EH (cell line): ENCODE measurements around the gene SLAMF7.
"Not testable (repeated sequence)": the region's sequence is repeated elsewhere in the genome, so short reads cannot be mapped to it uniquely, and the experiment has no call there.

Source experiments
- DNase-seq: peaks from one replicate; pipeline ENCODE4 v3.0.0-alpha.2; 2015; ENCODE audit warnings: low read depth

Gene SLAMF7

DNA sequence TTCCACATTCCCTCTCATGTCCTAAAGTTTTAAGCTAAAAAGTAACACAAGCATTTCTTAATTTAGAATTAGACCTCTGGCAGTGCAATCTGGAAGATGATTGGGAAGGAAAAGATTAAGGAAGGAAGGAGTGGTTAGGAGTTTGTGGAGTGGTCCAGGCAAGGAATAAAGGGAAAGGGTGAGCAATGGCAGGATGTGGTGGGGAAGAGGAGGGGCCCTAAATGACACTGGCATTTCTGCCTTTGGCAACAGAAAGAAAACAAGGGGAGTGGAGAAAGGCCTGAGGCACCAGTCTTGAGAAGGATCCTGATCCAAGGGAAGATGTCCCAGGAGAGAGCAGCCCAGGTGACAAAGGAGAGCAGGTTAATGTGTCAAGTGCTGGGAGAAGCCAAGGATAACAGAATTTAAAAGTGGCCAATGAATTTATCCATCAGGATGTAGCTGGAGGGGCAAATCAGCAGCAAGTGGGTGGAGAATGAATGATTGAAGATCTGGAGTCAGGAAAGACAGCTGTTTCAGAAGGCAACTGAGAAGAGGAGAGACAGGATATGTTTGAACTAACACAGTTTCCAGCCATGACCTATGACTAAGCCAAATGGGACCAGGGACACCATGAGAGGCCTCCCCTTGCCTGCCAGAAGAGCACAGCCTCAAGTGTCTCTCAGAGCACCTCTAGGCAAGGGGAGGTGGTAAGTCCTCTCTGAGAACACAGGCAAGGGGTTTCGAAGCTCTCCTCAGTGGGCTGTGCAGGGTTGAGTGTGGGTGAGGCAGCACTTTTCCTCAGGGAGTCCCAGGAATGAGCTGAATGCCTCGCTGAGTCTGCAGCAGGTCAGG is 36.1 kb downstream of the SLAMF7 start:
- no peak for DNase-seq

DNA sequence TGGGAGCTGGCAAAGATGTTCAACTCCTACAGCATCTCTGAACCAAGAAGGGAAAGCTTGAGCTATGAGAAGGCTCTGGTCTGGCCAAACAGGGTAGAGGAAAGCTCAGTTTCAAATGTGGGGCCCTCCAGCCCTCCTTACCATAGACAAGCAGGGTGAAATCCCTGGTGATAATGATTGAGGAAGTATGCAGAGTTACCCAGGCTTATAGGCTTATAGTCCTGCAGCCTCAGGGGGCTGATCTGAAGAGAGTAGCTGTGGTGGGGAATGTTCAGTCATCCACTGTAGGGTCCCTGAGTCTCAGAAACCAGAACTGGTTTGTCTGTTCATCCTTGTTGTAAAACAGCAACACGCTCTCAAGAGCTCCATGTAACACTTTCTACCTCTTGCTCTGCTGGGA is 37.1 kb downstream of the SLAMF7 start:
- no peak for DNase-seq

DNA sequence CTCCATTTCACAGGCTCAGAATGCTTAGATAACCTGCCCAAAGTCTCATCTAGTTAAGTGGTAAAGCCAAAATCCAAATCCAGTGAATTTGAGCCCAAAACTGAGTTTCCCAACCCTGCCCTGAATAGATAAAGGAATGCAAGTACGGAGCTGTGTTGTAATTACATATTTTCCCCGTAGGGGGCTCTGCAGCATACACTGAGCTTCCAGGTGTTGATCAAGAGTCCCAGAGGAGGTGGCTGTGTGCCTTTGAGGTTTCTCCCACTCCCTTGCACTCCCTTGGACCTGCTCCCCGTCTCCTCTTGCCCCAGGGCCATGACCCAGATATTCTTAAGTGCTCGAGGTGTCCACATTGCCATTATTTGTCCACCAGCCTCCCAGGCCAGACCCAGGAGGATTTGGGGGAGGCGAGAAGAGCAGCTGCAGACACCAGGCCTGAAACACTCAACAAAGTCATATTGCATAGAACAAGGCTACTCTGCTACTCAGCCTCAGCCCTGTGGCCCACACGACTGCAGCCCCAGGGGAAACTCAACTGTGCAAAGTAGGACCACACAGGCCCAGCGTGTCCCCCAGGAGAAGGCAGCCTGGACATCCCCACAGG is 38.5 kb downstream of the SLAMF7 start:
- DNase-seq = peak; percentile 15

DNA sequence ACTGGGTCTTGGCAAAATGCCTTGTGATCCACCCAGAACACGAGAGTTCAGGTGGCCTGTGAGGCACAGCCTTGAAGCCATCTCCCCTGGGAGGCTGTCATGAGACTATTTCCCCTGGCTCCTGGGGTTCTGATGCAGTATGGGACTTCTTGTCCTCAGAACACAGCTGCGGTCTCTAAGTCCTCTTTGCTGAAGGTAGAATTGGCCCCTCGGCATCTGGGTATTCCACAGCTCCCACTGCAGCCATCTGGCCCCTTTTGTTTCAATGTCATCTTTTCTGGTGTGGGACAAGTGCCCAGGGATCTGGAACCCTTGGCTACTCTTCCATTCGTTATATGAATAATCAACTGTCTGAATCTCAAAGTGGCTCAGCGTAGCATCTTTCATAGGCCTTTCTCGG is 39.9 kb downstream of the SLAMF7 start:
- no peak for DNase-seq

DNA sequence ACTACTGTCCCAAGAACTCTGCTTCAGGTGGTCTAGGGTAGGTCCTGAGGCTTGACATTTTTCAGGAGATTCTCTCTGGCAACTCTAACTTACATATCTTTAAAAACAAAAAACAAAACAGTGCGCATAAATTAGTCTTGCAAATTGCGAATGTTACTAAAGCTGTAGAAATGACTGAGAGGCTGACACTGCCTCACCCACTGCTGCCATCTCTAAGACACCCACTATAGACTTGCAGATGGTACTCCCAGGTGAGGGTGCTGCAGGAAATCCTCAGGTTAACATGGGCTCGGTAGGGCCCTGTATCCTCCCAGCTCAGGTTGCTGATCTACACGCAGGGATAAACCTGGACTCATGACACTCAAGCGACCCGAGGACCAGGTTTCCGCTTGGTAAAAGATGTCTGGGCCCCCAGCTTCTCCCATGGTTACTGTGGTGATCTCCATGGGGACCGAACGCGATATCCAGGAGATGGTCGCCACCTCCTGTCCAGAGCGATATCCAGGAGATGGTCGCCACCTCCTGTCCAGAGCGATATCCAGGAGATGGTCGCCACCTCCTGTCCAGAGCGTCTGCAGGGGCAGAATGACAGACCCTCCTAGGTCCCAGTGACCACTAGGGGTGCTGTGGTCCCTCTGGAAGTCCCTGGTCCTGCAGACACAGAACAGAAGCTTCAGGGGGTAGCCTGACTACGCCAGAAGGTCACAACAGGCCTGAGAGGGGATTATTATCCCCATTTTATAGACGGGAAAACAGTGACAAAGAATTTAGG is 40.8 kb downstream of the SLAMF7 start:
- peak; percentile 13 for DNase-seq

DNA sequence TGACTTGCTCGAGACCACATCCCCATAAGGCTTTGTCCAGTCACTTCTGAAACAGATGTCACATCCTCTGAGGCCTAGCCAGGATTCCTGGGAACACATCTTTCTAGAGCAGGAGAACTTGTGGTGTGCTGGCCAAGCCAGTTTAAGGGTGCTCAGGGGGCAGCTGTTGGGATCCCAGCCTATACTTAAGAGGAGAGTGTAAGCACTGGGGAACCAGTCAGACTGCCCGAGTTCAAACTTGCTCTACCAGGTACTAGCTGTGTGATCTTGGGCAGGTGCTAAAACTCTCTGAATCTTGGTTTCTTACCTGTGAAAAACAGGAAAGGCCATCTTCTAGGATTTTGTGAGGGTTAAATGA is 41.3 kb downstream of the SLAMF7 start:
- DNase-seq = no peak

DNA sequence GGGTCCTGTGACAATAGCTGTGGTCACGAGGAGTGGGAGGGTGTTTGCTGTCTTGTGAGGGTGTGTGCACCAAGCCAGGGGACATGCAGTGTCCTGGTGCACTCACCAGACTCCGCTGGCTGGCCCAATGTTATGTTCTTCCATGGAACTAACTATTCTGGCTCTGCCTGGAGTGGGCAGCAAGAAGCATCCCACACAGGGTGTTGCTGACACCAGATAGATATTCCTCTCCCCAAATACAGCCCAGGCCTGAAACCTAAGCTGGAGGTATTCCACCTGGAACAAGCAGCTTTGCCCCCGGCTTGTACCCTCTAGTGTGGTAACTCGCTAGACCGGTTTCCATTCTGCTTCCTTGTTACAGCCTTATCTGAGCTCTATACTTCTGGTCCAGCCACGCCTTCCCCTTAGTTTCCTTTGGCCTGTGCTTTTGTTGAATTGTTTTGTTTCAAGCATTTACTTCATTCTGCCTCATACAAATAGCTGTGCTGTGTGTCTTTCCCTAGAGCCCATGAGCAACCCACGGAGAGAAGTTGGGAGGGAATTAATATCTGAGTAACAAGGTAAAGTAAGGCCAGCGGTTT is 42.2 kb downstream of the SLAMF7 start:
- no peak for DNase-seq

DNA sequence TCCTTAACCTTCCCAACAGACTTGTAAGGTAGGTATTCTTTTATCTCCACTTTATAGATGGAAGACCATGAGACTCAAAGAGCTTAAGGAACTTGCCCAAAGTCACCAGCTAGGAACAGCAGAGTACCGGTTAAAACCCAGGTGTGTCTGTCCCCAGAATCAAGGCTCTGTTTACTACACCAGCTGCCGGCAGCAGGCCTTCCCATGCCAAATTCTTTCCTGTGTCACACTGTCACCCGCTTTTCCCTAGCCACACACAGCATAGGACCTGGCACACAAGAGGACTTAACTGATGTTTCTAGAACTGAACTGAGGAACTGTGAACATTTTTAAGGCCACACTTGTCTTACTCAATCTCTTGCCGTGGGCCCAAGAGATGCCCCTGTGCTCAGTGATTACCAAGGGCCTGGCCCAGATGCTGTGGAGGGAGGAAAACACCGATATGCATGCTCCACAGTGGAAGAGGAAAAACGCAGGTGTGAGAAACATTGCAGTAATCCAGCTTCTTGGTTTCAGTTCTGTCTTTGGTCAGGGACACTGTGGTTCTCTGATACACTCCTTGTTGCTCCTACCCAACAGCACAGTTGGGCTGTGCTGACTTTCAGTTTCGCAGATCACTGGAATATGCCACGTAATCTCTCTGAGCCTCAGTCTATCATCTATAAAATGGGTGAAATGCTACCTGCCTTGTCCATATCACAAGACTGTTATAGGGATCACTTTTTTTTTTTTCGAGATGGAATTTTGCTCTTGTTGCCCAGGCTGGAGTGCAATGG is 43.1 kb downstream of the SLAMF7 start:
- DNase-seq = no peak

DNA sequence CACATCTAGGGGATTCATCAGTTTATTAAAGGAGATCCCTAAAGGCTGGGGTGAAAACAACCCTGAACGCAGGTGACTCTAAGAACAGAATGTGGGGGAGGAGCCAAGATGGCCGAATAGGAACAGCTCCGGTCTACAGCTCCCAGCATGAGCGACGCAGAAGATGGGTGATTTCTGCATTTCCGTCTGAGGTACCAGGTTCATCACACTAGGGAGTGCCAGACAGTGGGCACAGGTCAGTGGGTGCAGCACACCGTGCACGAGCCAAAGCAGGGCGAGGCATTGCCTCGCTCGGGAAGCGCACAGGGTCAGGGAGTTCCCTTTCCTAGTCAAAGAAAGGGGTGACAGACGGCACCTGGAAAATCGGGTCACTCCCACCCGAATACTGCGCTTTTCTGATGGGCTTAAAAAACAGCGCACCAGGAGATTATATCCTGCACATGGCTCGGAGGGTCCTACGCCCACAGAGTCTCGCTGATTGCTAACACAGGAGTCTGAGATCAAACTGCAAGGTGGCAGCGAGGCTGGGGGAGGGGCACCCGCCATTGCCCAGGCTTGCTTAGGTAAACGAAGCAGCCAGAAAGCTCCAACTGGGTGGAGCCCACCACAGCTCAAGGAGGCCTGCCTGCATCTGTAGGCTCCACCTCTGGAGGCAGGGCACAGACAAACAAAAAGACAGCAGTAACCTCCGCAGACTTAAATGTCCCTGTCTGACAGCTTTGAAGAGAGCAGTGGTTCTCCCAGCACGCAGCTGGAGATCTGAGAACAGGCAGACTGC is 44.1 kb downstream of the SLAMF7 start:
- DNase-seq = not testable (repeated sequence)

DNA sequence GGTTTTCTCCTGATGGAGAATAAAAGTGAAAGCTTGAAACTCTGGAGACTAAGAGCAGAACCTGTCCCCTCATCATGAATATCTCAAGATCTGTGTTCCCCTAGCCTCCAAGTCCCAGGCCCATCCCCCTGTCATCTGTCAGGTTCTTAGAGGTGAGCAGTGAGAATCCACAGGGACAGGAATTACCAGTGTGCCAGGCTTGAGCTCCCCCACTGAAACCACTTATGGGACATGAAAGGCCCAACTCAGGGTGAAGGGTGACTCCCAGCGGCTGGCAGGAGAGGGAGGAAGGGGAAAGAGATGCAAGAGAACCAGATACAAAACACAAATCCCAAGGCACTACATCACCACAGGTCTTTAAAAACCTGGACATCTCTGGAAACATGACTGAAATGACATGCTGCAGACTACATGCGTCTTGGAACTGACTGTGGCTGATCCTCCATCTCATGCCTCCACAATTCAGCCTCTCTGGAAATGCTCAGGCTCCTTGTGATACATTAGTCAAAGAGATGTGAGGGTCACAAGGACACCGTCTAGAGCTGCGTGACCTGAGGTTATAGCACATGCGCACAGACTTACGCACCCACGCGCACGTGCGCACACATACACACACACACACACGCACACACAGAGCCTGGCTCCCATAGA is 50.1 kb downstream of the SLAMF7 start:
- no peak for DNase-seq

DNA sequence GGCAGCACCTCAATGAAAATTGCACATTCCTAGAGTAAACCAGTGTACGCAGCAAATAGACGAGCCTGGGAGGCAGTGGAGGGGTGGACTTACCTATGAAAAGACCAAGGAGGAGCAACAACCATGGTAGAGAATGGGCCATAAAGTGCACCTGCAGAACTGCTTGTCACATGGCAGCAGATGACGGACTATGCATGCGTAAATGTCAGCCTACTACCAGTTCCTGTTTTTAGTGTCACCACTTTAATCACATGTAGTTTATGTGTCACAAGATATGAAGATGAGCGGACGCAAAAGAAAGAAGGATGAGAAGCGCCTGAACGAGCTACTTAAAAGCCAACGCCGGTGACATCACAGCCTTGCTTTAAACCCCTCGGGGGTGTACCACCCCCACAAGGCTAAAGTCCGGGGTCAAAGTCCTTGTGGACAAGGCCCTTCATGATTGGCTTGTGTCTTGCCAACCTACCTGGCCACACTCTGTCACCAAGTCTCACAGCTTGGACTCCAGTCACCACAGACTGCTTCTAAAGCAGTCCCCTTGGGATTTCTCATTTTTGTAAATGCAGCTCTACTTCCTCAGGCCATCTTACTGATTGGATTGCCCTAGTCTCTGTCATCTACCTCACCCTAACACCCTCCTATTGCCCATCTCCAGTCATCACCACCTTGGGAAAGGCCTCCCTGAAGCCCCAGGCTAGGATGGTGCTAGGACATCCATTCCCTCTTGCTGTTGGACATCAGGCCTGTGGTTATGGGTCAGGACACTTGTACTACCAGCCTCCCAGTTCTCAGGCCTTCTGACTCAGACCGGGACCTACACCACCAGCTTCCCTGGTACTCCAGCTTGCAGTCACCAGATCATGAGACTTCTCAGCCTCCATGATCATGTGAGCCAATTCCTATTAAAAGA is 50.9 kb downstream of the SLAMF7 start:
- DNase-seq = no peak

DNA sequence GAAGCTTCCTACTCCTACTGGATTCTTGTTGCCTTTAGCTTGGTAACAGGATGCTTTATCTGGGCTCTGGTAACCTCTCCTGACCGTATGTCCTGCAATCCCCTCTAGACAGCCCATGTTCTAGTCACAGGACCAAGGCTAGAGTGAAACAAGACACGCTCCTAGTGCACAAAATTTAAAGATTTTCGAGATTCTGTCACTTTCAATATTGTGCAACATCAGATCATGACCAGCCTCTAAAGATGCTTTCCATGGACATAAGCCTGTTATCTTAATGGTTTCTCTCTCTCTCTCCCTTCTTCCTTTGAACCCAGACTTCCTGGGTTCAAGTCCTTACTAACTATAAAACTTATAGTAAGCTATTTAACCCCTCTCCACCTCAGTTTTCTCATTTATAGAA is 55.3 kb downstream of the SLAMF7 start:
- DNase-seq = no peak

DNA sequence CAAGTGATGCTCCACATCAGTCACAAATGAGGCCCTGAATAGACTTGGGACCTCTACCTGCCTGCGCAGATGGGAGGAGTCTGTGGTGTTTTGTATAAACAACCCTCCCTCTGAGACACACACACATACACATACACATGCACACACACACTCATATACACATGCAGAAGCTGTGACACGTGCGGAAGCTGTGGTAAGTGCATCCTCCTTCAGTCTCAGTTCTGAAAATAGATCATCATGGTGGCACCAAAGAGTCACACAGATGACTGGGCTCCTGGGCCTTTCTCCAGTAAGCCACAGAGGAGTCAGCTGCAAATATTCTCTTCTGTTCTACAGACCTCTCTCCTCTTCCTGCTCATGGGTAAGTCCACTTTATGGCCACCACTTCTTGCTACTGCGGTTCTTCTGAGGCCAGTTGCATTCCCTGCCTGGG is 56.9 kb downstream of the SLAMF7 start, which contains the start of gene LY9:
Gene LY9, plus strand, starts transcription at position 224 of the 433 bp plus-strand sequence. Its CDS starts 14 bp downstream, at position 238.
- DNase-seq = no peak

DNA sequence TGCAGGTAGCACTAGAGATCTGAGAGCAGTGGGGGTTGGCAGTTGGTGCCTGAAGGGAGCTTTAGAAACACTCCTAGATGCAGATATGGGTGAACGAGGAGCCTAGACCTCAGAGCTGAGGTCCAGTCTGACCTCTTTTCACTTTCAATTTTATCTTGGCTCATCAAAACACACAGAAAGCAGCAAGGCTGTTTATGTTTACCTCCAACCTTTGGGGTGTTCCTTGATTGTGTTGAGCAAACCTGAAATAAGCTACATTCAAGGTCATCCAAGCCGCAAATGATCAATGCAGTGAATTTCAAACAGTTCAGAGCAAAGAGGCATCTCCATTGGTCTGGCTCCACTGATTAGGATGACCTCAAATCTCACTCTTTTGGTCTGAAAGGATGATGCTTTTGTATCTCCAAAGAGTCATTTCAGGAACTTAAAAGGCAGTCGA is 58.2 kb downstream of the SLAMF7 start:
- DNase-seq = no peak

DNA sequence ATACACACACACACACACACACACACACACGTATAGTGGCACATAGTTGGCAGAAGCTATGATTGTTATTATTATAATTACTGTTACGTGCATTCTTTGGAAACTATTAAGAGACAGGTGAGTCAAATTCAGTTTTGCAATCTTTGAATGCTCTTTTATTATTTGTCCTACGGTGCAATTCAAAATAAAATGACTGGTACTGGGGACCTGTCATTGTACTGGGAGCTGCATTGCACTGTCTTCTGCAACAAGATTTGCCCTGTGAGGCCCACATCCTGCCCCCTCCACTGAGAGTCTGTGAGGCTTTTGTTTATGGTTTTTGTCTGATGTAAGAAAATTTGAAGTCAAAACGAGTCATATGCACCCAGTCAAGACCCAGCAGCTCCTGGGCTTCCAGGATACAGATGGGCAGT is 58.8 kb downstream of the SLAMF7 start:
- DNase-seq = no peak

DNA sequence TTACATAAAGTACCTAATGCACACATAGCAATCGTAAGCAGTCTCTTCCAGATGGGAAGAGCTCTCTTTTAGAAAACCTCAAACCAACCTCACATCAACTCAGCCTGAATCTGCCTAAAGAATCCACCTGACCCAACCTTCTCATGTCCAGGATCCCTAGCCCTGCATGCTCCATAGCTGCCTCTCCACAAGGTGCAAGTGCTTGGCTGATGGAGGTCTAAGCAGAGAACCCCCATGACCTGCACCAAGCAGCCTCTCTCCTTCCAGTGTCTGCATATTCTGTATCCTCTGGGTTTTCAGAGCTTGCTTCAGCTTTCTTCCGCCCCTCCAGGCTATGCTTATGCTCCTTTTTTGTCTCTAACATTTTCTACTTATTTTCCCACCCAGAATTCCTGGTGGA is 59.4 kb downstream of the SLAMF7 start:
- no peak for DNase-seq

DNA sequence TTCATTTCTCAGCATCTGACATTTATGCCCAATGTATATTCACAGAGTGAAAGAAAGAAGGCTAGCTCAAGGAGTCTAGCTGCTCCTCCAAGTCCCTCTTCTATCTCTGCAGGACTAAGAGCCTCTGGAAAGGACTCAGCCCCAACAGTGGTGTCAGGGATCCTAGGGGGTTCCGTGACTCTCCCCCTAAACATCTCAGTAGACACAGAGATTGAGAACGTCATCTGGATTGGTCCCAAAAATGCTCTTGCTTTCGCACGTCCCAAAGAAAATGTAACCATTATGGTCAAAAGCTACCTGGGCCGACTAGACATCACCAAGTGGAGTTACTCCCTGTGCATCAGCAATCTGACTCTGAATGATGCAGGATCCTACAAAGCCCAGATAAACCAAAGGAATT is 60.6 kb downstream of the SLAMF7 start:
- no peak for DNase-seq

DNA sequence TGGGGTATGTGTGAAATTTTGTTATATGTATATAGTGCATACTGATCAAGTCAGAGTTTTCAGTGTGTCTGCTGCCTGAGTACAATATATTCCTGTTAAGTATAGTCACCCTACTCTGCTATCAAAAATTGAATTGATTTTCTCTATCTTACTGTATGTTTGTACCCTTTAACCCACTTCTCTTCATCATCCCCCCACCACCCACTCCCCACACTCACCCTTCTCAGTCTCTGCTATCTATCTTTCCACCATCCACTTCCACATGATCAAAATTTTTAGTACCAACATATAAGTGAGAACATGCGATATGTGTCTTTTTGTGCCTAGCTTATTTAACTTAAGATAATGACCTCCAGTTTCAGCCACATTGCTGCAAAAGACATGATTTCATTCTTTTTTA is 61.1 kb downstream of the SLAMF7 start:
- no peak for DNase-seq
